ENCODE results near the gene OSBPL5.
"Not testable (repeated sequence)": the region's sequence is repeated elsewhere in the genome, so short reads cannot be mapped to it uniquely, and the experiment has no call there.

The OSBPL5 gene

GRCh38 chr11:3169255-3170043 is 4.3 kb upstream of the OSBPL5 start:
- H2AFZ ChIP-seq (ENCODE audit: low read depth, low read length): peak overlapping the region; percentile 12
- no peaks in the 10 kb centered on the region for H3K36me3 ChIP-seq (ENCODE audit: insufficient read depth, low read length)
- H3K27me3 ChIP-seq (ENCODE audit: insufficient read depth, low read length): peaks cover 29% of the 10 kb centered on the region
- H3K4me3 ChIP-seq (ENCODE audit: low read length): no peak overlapping the region
- peaks cover 5% of the 10 kb centered on the region for H3K4me1 ChIP-seq (ENCODE audit: insufficient read depth, low read length)
- H3K9me3 ChIP-seq (ENCODE audit: low read length): no peaks in the 10 kb centered on the region

- H2AFZ ChIP-seq (ENCODE audit: low read depth, low read length); H3K36me3 ChIP-seq (ENCODE audit: insufficient read depth, low read length); H3K4me3 ChIP-seq (ENCODE audit: low read length); H3K4me1 ChIP-seq (ENCODE audit: insufficient read depth, low read length); H3K9me3 ChIP-seq (ENCODE audit: low read length): not testable (repeated sequence)
- H3K27me3 ChIP-seq (ENCODE audit: insufficient read depth, low read length): peaks cover 29% of the 10 kb centered on the region
Measured at GRCh38 chr11:3168742-3169254, 3.7 kb upstream of the OSBPL5 start.

- Histone ChIP-seq H2AFZ (ENCODE audit: low read depth, low read length) (no peak overlapping the region), H3K4me1 (ENCODE audit: insufficient read depth, low read length) (peaks cover 17% of the 10 kb centered on the region), H3K4me3 (ENCODE audit: low read length) (no peak overlapping the region), H3K36me3 (ENCODE audit: insufficient read depth, low read length) (no peaks in the 10 kb centered on the region), H3K27me3 (ENCODE audit: insufficient read depth, low read length) (peaks cover 28% of the 10 kb centered on the region), H3K9me3 (ENCODE audit: low read length) (no peaks in the 10 kb centered on the region)
Measured at GRCh38 chr11:3167143-3168119, 2.3 kb upstream of the OSBPL5 start.

DNA sequence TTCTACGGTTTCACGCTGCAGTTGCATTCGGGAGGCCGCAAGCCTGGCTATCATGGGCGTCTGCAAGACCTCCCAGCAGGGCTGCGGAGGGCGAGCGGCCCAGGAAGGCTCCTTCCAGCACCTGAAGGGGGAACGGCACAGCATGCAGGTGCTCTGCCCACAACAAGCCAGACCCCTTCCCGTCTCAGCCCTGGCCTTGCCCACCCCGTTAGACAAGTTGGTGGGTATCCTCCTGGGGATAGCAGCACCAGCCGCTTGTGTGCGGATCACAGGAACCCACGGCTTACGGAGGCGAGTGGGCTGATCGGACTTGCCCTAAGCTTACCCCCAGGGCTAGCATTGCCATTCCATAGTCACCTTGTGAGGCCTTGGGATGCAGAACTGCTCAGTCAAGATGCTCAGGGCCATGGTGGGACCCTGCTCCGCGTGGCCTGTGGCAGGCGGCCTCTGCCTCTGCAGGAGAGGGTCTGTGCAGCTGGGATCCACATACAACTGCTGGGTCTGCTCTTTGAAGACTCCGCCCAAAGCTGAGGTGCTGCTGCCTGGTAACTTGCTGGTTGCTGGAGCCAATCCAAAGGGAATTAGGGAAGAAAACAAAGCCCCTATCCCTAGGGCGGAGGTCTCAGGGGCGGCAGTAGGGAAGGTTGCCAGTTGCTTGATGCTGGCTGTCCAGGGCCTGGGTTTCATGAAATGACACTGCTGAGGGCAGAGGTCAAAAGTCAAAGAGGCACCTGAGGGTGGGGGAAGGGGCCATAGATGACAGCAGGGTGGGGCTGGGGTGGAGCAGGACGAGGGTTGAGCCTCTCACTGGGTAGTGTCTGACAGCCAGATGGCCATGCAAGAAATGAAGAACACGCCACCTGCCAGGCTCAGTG is 1.4 kb upstream of the OSBPL5 start:
- Histone ChIP-seq H3K36me3 (ENCODE audit: insufficient read depth, low read length) (no peaks in the 10 kb centered on the region), H3K4me1 (ENCODE audit: insufficient read depth, low read length) (peaks cover 22% of the 10 kb centered on the region), H3K4me3 (ENCODE audit: low read length) (no peak overlapping the region), H2AFZ (ENCODE audit: low read depth, low read length) (no peak overlapping the region), H3K27me3 (ENCODE audit: insufficient read depth, low read length) (peaks cover 23% of the 10 kb centered on the region), H3K9me3 (ENCODE audit: low read length) (no peaks in the 10 kb centered on the region)

GRCh38 chr11:3165916-3166267 is 782 bp upstream of the OSBPL5 start:
- peaks cover 28% of the 10 kb centered on the region for H3K4me1 ChIP-seq (ENCODE audit: insufficient read depth, low read length)
- H3K9me3 ChIP-seq (ENCODE audit: low read length): no peaks in the 10 kb centered on the region
- peaks cover 19% of the 10 kb centered on the region for H3K27me3 ChIP-seq (ENCODE audit: insufficient read depth, low read length)
- H3K4me3 ChIP-seq (ENCODE audit: low read length): no peak overlapping the region
- no peaks in the 10 kb centered on the region for H3K36me3 ChIP-seq (ENCODE audit: insufficient read depth, low read length)
- H2AFZ ChIP-seq (ENCODE audit: low read depth, low read length): no peak overlapping the region

GRCh38 chr11:3164552-3165151 is 458 bp downstream of the OSBPL5 start:
- H3K27me3 ChIP-seq (ENCODE audit: insufficient read depth, low read length): peaks cover 7% of the 10 kb centered on the region
- H3K4me1 ChIP-seq (ENCODE audit: insufficient read depth, low read length): peaks cover 35% of the 10 kb centered on the region

DNA sequence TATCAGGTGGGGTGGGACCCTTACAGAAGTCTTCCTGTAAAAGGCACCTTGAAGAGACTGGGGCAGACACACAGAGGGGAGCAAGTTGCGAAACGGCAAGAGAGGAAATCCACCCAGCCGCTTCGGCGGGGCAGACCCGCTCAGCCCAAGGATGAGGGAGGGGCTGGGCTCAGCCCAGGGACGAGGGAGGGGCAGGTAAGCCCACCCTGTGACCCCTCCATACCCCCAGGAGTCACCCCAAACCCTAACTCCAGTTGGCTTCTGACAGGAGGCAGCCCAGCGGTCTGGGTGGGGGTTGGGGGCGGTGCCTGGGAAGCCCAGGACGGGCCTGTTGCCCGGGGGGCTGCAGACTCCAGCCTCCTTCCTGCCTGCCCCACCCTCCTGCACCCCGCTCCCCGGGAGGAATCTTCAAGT is 965 bp downstream of the OSBPL5 start:
- Histone ChIP-seq H3K9me3 (ENCODE audit: low read length) (no peaks in the 10 kb centered on the region), H3K4me3 (ENCODE audit: low read length) (peak overlapping the region; percentile 79), H3K4me1 (ENCODE audit: insufficient read depth, low read length) (peaks cover 40% of the 10 kb centered on the region), H2AFZ (ENCODE audit: low read depth, low read length) (no peak overlapping the region), H3K36me3 (ENCODE audit: insufficient read depth, low read length) (no peaks in the 10 kb centered on the region), H3K27me3 (ENCODE audit: insufficient read depth, low read length) (peaks cover 3% of the 10 kb centered on the region)

More at GRCh38 chr11:3164552-3165151, 458 bp downstream of the OSBPL5 start:
- Histone ChIP-seq H3K9me3 (ENCODE audit: low read length) (no peaks in the 10 kb centered on the region), H2AFZ (ENCODE audit: low read depth, low read length) (peak overlapping the region; percentile 79), H3K4me3 (ENCODE audit: low read length) (peak overlapping the region; percentile 79), H3K36me3 (ENCODE audit: insufficient read depth, low read length) (no peaks in the 10 kb centered on the region)

DNA sequence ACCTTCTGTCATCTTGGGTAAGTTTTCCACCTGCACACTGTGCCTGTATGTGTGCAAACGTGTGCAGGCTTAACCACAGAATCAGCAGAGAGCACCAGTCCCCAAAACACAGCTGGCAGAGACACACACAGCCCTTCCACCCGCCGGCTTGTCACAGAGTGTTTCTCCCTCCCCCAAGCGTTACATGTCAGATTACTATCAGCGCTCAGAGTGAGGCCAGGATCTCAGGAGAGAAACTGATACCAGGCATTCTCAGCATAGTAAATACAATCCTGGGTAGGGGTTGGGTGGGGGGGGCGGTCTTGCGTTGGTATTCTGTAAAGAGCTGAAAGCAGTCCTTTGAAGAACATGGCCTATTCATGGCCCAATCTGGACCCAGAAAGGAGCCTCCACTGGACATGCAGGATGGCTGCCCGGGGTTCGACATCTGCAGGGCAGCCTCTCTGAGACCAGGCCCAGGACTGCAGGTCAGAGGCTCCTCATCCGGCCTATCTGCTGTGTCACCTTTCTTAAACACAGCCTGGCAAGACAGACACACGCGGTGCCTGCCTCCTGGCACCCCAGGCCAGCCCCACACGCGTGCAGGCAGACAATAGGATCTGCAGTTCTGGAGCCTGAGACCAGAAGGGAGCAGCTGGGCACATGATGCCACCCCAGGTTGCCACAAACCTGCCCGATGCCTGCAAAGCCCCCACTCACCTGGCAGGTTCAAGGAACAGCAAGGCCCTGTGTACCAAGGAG is 1.7 kb downstream of the OSBPL5 start:
- no peak overlapping the region for H2AFZ ChIP-seq (ENCODE audit: low read depth, low read length)
- H3K27me3 ChIP-seq (ENCODE audit: insufficient read depth, low read length): no peaks in the 10 kb centered on the region
- H3K4me3 ChIP-seq (ENCODE audit: low read length): peak overlapping the region; percentile 79
- peaks cover 41% of the 10 kb centered on the region for H3K4me1 ChIP-seq (ENCODE audit: insufficient read depth, low read length)
- no peaks in the 10 kb centered on the region for H3K9me3 ChIP-seq (ENCODE audit: low read length)
- H3K36me3 ChIP-seq (ENCODE audit: insufficient read depth, low read length): no peaks in the 10 kb centered on the region

- Histone ChIP-seq H2AFZ (ENCODE audit: low read depth, low read length) (no peak overlapping the region), H3K9me3 (ENCODE audit: low read length) (no peaks in the 10 kb centered on the region), H3K27me3 (ENCODE audit: insufficient read depth, low read length) (no peaks in the 10 kb centered on the region), H3K36me3 (ENCODE audit: insufficient read depth, low read length) (no peaks in the 10 kb centered on the region), H3K4me3 (ENCODE audit: low read length) (no peak overlapping the region), H3K4me1 (ENCODE audit: insufficient read depth, low read length) (peaks cover 41% of the 10 kb centered on the region)
Measured at GRCh38 chr11:3162410-3163240, 2.5 kb downstream of the OSBPL5 start.

GRCh38 chr11:3161720-3162409 is 3.2 kb downstream of the OSBPL5 start:
- H3K27me3 ChIP-seq (ENCODE audit: insufficient read depth, low read length): no peaks in the 10 kb centered on the region
- no peak overlapping the region for H3K4me3 ChIP-seq (ENCODE audit: low read length)
- H3K9me3 ChIP-seq (ENCODE audit: low read length): no peaks in the 10 kb centered on the region
- no peak overlapping the region for H2AFZ ChIP-seq (ENCODE audit: low read depth, low read length)
- no peaks in the 10 kb centered on the region for H3K36me3 ChIP-seq (ENCODE audit: insufficient read depth, low read length)
- H3K4me1 ChIP-seq (ENCODE audit: insufficient read depth, low read length): peaks cover 41% of the 10 kb centered on the region

DNA sequence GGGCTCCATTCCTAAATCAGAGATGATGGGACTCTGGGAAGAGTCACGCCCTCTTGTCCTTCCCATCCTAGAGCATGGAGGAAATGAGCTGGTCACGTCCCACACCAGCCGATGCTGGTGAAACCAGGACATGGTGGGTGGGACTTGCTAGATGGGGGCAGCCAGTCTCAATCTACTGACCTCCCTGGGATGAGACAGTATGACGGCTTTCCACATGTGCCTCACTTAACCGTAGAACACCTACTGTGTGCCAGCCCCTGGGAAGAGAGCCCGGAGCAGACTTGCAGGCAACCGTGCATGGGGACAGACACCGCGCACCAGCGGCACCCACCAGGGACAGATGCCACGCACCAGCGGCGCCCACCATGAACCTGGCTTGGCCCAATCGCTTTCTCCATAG is 3.8 kb downstream of the OSBPL5 start:
- H3K27me3 ChIP-seq (ENCODE audit: insufficient read depth, low read length): no peaks in the 10 kb centered on the region
- no peaks in the 10 kb centered on the region for H3K9me3 ChIP-seq (ENCODE audit: low read length)
- H3K4me3 ChIP-seq (ENCODE audit: low read length): peak overlapping the region; percentile 45
- peaks cover 41% of the 10 kb centered on the region for H3K4me1 ChIP-seq (ENCODE audit: insufficient read depth, low read length)
- no peak overlapping the region for H2AFZ ChIP-seq (ENCODE audit: low read depth, low read length)
- H3K36me3 ChIP-seq (ENCODE audit: insufficient read depth, low read length): no peaks in the 10 kb centered on the region
